Endodermal cell (in vitro differentiated cells): ENCODE results near the gene RAB9A. TPM values are rescaled to one million over a fixed set of nuclear protein-coding genes. Genes with fewer than 3 reads are reported as not detected.

Experiments used
- DNase-seq: peaks from one replicate; pipeline ENCODE4 v3.0.0-alpha.2; 2017
- H3K27ac ChIP-seq: 2 replicates; pipeline ENCODE4 v1.5.1; 2013; ENCODE audit warnings: mild to moderate bottlenecking, low read depth, low read length, moderate library complexity
- H3K27me3 ChIP-seq: 2 replicates; pipeline ENCODE4 v1.6.1; 2013; ENCODE audit warnings: mild to moderate bottlenecking, low read length, moderate library complexity; ENCODE audit not compliant: insufficient read depth, control insufficient read depth, poor library complexity, severe bottlenecking
- H3K36me3 ChIP-seq: 2 replicates; pipeline ENCODE4 v1.7.0; 2013; ENCODE audit warnings: mild to moderate bottlenecking, low read length, moderate library complexity; ENCODE audit not compliant: control insufficient read depth, insufficient read depth
- H3K4me1 ChIP-seq: one replicate; pipeline ENCODE4 v1.7.0; 2013; ENCODE audit warnings: low read length; ENCODE audit not compliant: control insufficient read depth, insufficient read depth
- H3K4me3 ChIP-seq: 2 replicates; pipeline ENCODE4 v1.5.1; 2013; ENCODE audit warnings: mild to moderate bottlenecking, low read length, moderate library complexity
- H3K9ac ChIP-seq: 2 replicates; pipeline ENCODE4 v1.6.1; 2013; ENCODE audit warnings: mild to moderate bottlenecking, low read length, moderate library complexity; ENCODE audit not compliant: poor library complexity, severe bottlenecking; ENCODE audit errors: extremely low read depth
- H3K9me3 ChIP-seq: 2 replicates; pipeline ENCODE4 v1.6.1; 2013; ENCODE audit warnings: mild to moderate bottlenecking, low read length, moderate library complexity; ENCODE audit not compliant: control insufficient read depth
- H3K27ac Mint-ChIP-seq: 2 replicates; pipeline ENCODE4 v1.8.0; 2020; ENCODE audit warnings: mixed read lengths
- H3K27me3 Mint-ChIP-seq: 2 replicates; pipeline ENCODE4 v1.8.0; 2021; ENCODE audit warnings: mild to moderate bottlenecking, mixed read lengths; ENCODE audit not compliant: insufficient read depth
- H3K36me3 Mint-ChIP-seq: 2 replicates; pipeline ENCODE4 v1.8.0; 2020; ENCODE audit warnings: low read depth, mixed read lengths
- H3K4me1 Mint-ChIP-seq: 2 replicates; pipeline ENCODE4 v1.8.0; 2020; ENCODE audit warnings: mixed read lengths
- H3K4me3 Mint-ChIP-seq: 2 replicates; pipeline ENCODE4 v1.8.0; 2020; ENCODE audit warnings: mild to moderate bottlenecking, moderate library complexity, mixed read lengths
- H3K9me3 Mint-ChIP-seq: 2 replicates; pipeline ENCODE4 v1.8.0; 2020; ENCODE audit warnings: mild to moderate bottlenecking, mixed read lengths
- WGBS, 2 experiments: methylation state at CpG; one replicate each; pipeline versions ENCODE4 v1.1.5 to v1.1.7; 2013; ENCODE audit warnings: missing lambda C conversion rate in 2 of 2, mixed read lengths in 1 of 2; ENCODE audit not compliant: insufficient coverage in 1 of 2, insufficient read length in 1 of 2; 5-methylcytosine and 5-hydroxymethylcytosine counted together
- total RNA-seq, 2 donors: library from RNA; stranded (reverse); fragmentation: NEBNext Ultra II Directional in 1 of 2; extraction: Animal tissue kit (Norgen Biotek cat#: 25700) in 1 of 2; gene quantifications; 2 replicates in 1 of 2; 3 replicates in 1 of 2; pipeline ENCODE4 v1.2.1, GENCODE V29; 2021
- TF ChIP-seq, protein P1 (sequence below): fragments of 200-600 bp; sonication (generic); conservative IDR thresholded peaks from 2 replicates; pipeline ENCODE4 v1.5.0; 2021; ENCODE audit warnings: antibody characterized with exemption, mild to moderate bottlenecking

Gene RAB9A
- total RNA-seq, 2 donors from 2014 or later: 22.3 to 28.0 TPM

DNA sequence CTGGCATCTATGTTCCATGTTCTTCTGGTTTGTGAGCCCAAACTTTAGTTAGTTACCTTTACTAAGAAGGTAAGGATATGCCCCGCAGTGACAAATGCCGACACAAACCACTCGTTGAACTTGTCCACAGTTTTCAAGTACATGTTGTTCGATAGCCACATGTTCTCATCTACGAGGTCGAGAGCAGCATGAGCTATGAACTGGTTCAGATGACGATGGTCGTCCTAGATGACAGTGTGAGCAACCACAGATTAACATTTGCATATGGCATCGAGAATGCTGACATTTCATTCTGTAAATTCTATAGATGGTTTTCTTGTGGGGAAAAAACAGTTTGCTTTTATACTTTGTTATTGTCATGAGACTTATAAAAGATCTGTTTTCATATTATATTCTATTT lies 27.5 kb downstream of the RAB9A start:
- Histone ChIP-seq H3K4me3 (no peak overlapping the region), H3K4me1 (no peaks in the 10 kb centered on the region), H3K9me3 (no peaks in the 10 kb centered on the region), H3K36me3 (peaks cover 41% of the 10 kb centered on the region), H3K9ac (no peak overlapping the region), H3K27me3 (no peaks in the 10 kb centered on the region), H3K27ac (no peak overlapping the region)
- peaks cover 43% of the 10 kb centered on the region for H3K9me3 Mint-ChIP-seq
- no peak overlapping the region for H3K27ac Mint-ChIP-seq
- H3K27me3 Mint-ChIP-seq: no peaks in the 10 kb centered on the region
- 96 to 100% methylated on average over 5 to 9 of the region's 9 CpGs for WGBS, 2 experiments
- TF ChIP-seq, protein P1, sequence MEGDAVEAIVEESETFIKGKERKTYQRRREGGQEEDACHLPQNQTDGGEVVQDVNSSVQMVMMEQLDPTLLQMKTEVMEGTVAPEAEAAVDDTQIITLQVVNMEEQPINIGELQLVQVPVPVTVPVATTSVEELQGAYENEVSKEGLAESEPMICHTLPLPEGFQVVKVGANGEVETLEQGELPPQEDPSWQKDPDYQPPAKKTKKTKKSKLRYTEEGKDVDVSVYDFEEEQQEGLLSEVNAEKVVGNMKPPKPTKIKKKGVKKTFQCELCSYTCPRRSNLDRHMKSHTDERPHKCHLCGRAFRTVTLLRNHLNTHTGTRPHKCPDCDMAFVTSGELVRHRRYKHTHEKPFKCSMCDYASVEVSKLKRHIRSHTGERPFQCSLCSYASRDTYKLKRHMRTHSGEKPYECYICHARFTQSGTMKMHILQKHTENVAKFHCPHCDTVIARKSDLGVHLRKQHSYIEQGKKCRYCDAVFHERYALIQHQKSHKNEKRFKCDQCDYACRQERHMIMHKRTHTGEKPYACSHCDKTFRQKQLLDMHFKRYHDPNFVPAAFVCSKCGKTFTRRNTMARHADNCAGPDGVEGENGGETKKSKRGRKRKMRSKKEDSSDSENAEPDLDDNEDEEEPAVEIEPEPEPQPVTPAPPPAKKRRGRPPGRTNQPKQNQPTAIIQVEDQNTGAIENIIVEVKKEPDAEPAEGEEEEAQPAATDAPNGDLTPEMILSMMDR: no peak
- H3K4me3 Mint-ChIP-seq: no peak overlapping the region
- H3K4me1 Mint-ChIP-seq: no peaks in the 10 kb centered on the region
- DNase-seq: no peak
- H3K36me3 Mint-ChIP-seq: peaks cover 35% of the 10 kb centered on the region

DNA sequence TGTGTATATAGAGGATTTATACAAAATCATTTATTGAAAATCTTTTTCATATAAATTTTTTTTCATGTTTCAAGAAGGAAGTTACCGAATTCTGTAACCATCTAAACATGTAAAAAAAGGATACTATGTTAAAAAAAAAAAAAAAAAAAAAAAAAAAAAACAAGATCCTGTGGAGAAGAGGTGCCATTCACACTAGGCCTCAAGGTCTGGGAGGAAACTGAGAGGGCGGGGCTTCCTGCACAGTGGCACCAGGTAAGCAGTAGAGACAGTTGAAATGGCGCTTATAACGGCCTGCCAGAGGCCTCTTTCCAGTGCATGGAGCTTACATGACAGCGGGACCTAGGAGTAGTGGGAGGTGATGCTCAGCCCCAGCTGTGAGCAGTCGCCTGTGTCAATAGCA lies 28.0 kb downstream of the RAB9A start:
- Histone ChIP-seq H3K4me3 (no peak overlapping the region), H3K27ac (no peak overlapping the region), H3K36me3 (peaks cover 36% of the 10 kb centered on the region), H3K27me3 (no peaks in the 10 kb centered on the region), H3K9ac (no peak overlapping the region), H3K4me1 (no peaks in the 10 kb centered on the region), H3K9me3 (no peaks in the 10 kb centered on the region)
- no peak overlapping the region for H3K27ac Mint-ChIP-seq
- peaks cover 43% of the 10 kb centered on the region for H3K9me3 Mint-ChIP-seq
- peaks cover 30% of the 10 kb centered on the region for H3K36me3 Mint-ChIP-seq
- TF ChIP-seq, protein P1: no peak
- H3K4me1 Mint-ChIP-seq: no peaks in the 10 kb centered on the region
- H3K27me3 Mint-ChIP-seq: no peaks in the 10 kb centered on the region
- 94 to 96% methylated on average over 3 to 5 of the region's 6 CpGs for WGBS, 2 experiments
- no peak for DNase-seq
- H3K4me3 Mint-ChIP-seq: no peak overlapping the region

DNA sequence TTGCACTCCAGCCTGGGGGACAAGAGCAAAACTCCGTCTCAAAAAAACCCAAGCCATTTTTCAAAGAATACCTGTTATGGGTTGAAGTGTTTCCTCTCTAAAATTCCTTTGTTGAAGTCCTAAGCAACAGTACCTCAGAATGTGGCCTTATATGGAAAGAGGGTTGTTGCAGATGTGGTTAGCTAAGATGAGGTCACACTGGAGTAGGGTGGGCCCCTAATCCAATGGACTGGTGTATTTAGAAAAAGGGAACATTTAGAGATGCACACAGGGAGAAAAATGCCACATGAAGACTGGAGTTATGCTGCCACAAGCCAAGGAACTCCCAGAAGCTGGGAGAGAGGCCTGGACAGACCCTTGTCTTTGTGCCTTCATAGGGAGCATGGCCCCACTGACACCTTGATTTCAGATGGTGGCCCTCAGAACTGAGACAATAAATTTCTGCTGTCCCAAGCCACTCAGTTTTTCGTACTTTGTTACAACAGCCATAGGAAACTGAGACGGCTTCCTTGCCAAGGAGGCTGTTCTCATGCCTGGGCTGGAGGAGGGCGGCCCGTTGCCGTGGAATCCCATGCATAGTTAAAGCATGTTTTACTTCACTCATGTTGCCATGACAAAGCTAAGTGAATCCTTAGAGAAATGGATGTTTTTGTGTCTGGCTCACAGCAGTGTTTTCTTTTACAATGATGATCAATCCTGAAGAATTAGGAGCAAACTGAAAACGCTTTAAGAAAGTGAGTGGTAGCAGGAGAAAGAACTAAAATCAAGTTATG lies 29.0 kb downstream of the RAB9A start:
- peak overlapping the region; percentile 95 for H3K27ac ChIP-seq

More for the DNA sequence above, 29.0 kb downstream of the RAB9A start:
- no peak overlapping the region for H3K9ac ChIP-seq
- no peak overlapping the region for H3K4me3 Mint-ChIP-seq
- WGBS, 2 experiments: 50 to 93% methylated on average over 1 to 6 of the region's 7 CpGs
- TF ChIP-seq, protein P1: no peak
- H3K36me3 ChIP-seq: peaks cover 32% of the 10 kb centered on the region
- no peak for DNase-seq
- no peaks in the 10 kb centered on the region for H3K9me3 ChIP-seq
- no peaks in the 10 kb centered on the region for H3K4me1 ChIP-seq
- H3K36me3 Mint-ChIP-seq: peaks cover 29% of the 10 kb centered on the region
- no peaks in the 10 kb centered on the region for H3K4me1 Mint-ChIP-seq
- H3K4me3 ChIP-seq: no peak overlapping the region
- no peaks in the 10 kb centered on the region for H3K27me3 Mint-ChIP-seq
- peaks cover 47% of the 10 kb centered on the region for H3K9me3 Mint-ChIP-seq
- no peaks in the 10 kb centered on the region for H3K27me3 ChIP-seq
- no peak overlapping the region for H3K27ac Mint-ChIP-seq
